NT2/D1 (cell line): ENCODE results near the gene HHIPL1.

Experiments used
- SUZ12 ChIP-seq: IDR thresholded peaks from 2 replicates; pipeline ENCODE4 v1.6.1; 2011; ENCODE audit not compliant: insufficient read length, insufficient read depth; ENCODE audit errors: extremely low read depth
- YY1 ChIP-seq: IDR thresholded peaks from 2 replicates; pipeline ENCODE4 v1.6.1; 2011; ENCODE audit not compliant: insufficient read length, insufficient read depth

- no peak for TF ChIP-seq SUZ12
- TF ChIP-seq YY1 = no peak
Measured at GRCh38 chr14:99718031-99718810, 73.3 kb downstream of the HHIPL1 start.
